Esophagus muscularis mucosa (tissue), 4 donors: ENCODE results near the gene RAI14.

Experiments used
- EP300 ChIP-seq: sonication (generic); formaldehyde crosslinking; IDR thresholded peaks from one replicate; pipeline ENCODE4 v1.6.1; 2017; ENCODE audit warnings: antibody characterized with exemption
- POLR2A ChIP-seq: fragments of 450-650 bp; IDR thresholded peaks from one replicate; pipeline ENCODE4 v1.6.1; 2017; ENCODE audit warnings: antibody characterized with exemption, moderate library complexity, mild to moderate bottlenecking, low read depth
- POLR2AphosphoS5 ChIP-seq, 2 donors: sonication (generic); formaldehyde crosslinking; IDR thresholded peaks; one replicate each; pipeline ENCODE4 v1.6.1; 2017; ENCODE audit warnings: antibody characterized with exemption in 2 of 2
- TF ChIP-seq, protein P1 (sequence below), 3 experiments: fragments of 200-600 bp in 2 of 3; fragments of 450-650 bp in 1 of 3; sonication (generic) in 2 of 3; IDR thresholded peaks; one replicate each; pipeline ENCODE4 v1.5.1; 2017 to 2019; ENCODE audit warnings: antibody characterized with exemption in 3 of 3, mild to moderate bottlenecking in 2 of 3, moderate library complexity in 1 of 3

DNA sequence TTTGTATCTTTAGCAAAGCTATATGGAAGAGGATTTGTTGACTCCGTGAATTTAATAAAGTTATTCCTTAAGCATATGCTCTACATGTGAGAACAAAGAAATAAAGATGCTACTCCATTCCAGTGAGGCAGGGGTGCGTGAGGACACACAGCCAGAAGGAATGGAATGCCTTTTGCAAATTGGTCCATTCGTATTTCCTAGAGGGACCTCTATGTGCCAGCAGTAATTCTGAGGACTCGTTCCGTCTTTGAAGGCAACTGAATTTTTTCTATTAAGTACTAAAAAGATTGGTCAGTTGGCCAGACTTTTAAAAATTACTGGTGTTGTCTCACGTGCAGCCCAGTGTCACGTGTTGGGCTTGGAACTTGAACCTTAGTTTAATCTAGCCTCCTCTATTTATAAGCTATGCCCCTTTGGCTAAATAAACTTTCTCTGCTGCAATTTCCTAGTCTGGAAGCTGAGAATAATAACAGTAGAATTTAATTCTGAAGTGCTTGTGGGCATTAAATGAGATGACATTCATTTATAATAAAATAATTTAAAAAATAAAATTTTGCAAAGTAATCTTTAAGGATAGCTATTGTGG lies 13.9 kb downstream of the RAI14 start:
- TF ChIP-seq EP300, result no peak
- TF ChIP-seq, protein P1, sequence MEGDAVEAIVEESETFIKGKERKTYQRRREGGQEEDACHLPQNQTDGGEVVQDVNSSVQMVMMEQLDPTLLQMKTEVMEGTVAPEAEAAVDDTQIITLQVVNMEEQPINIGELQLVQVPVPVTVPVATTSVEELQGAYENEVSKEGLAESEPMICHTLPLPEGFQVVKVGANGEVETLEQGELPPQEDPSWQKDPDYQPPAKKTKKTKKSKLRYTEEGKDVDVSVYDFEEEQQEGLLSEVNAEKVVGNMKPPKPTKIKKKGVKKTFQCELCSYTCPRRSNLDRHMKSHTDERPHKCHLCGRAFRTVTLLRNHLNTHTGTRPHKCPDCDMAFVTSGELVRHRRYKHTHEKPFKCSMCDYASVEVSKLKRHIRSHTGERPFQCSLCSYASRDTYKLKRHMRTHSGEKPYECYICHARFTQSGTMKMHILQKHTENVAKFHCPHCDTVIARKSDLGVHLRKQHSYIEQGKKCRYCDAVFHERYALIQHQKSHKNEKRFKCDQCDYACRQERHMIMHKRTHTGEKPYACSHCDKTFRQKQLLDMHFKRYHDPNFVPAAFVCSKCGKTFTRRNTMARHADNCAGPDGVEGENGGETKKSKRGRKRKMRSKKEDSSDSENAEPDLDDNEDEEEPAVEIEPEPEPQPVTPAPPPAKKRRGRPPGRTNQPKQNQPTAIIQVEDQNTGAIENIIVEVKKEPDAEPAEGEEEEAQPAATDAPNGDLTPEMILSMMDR (IDR thresholded peaks at IDR 0.05), result no peak
- no peak for TF ChIP-seq POLR2A
- TF ChIP-seq POLR2AphosphoS5 (IDR thresholded peaks at IDR 0.05), result no peak
